NCI-H345 treated with DMSO at 0.1 percent for 48 hours (cell line): Measurements from ENCODE around the gene C19orf85.

ENCODE experiments used
- DNase-seq: peaks from one replicate; lab custom pipeline; 2025; ENCODE audit not compliant: unreplicated experiment; lab: John Stamatoyannopoulos, UW

C19orf85 gene

GRCh38 chr19:55489711-55490477 lies 25.3 kb upstream of the C19orf85 start:
- DNase-seq = no peak

- no peak for DNase-seq
Observed at GRCh38 chr19:55488986-55489710, 24.6 kb upstream of the C19orf85 start.

- no peak for DNase-seq
Observed at GRCh38 chr19:55487924-55488687, 23.6 kb upstream of the C19orf85 start, which contains the start of gene SSC5D. TSS of gene SSC5D (plus strand) at chr19:55488436. CDS start at chr19:55488590, 154 bp downstream.

GRCh38 chr19:55486971-55487923 lies 22.7 kb upstream of the C19orf85 start:
- DNase-seq = no peak

GRCh38 chr19:55486043-55486970 lies 21.8 kb upstream of the C19orf85 start:
- no peak for DNase-seq

GRCh38 chr19:55485439-55486011 lies 21.0 kb upstream of the C19orf85 start:
- no peak for DNase-seq

GRCh38 chr19:55484593-55485438 lies 20.3 kb upstream of the C19orf85 start, which contains the start of gene NAT14:
TSS of gene NAT14 (plus strand) at chr19:55485188. CDS start at chr19:55485709, 521 bp downstream.
- peak; percentile 33 for DNase-seq

- no peak for DNase-seq
Observed at GRCh38 chr19:55483706-55484592, 19.4 kb upstream of the C19orf85 start.

- DNase-seq = no peak
Observed at GRCh38 chr19:55482967-55483705, 18.6 kb upstream of the C19orf85 start.

GRCh38 chr19:55482156-55482961 lies 17.8 kb upstream of the C19orf85 start:
- DNase-seq = no peak

GRCh38 chr19:55481794-55482155 lies 17.2 kb upstream of the C19orf85 start:
- no peak for DNase-seq

- DNase-seq = no peak
Observed at GRCh38 chr19:55481148-55481793, 16.7 kb upstream of the C19orf85 start.

- DNase-seq = no peak
Observed at GRCh38 chr19:55479451-55480230, 15.1 kb upstream of the C19orf85 start.

- DNase-seq = no peak
Observed at GRCh38 chr19:55479045-55479444, 14.5 kb upstream of the C19orf85 start.
